ENCODE data around the gene TAB3.

GRCh38 chrX:30833896-30834295 is 55.2 kb downstream of the TAB3 start:
- TF ChIP-seq TFE3 (CRISPR knock-in tag; IDR thresholded peaks at IDR 0.05) (no peak), KAT8 (IDR thresholded peaks at IDR 0.05; ENCODE audit: low read depth) (no peak), EP300 (IDR thresholded peaks at IDR 0.05; ENCODE audit: low read length) (no peak), IRF1 (CRISPR knock-in tag; IDR thresholded peaks at IDR 0.05; ENCODE audit: borderline replicate concordance) (no peak), JUN (IDR thresholded peaks at IDR 0.05; ENCODE audit: borderline replicate concordance, low read depth, low read length) (no peak), JUN (CRISPR knock-in tag; IDR thresholded peaks at IDR 0.05; ENCODE audit: borderline replicate concordance) (no peak)
- TF ChIP-seq, protein P1, sequence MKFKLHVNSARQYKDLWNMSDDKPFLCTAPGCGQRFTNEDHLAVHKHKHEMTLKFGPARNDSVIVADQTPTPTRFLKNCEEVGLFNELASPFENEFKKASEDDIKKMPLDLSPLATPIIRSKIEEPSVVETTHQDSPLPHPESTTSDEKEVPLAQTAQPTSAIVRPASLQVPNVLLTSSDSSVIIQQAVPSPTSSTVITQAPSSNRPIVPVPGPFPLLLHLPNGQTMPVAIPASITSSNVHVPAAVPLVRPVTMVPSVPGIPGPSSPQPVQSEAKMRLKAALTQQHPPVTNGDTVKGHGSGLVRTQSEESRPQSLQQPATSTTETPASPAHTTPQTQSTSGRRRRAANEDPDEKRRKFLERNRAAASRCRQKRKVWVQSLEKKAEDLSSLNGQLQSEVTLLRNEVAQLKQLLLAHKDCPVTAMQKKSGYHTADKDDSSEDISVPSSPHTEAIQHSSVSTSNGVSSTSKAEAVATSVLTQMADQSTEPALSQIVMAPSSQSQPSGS (CRISPR knock-in tag; IDR thresholded peaks at IDR 0.05): no peak
- TF ChIP-seq, protein P2, sequence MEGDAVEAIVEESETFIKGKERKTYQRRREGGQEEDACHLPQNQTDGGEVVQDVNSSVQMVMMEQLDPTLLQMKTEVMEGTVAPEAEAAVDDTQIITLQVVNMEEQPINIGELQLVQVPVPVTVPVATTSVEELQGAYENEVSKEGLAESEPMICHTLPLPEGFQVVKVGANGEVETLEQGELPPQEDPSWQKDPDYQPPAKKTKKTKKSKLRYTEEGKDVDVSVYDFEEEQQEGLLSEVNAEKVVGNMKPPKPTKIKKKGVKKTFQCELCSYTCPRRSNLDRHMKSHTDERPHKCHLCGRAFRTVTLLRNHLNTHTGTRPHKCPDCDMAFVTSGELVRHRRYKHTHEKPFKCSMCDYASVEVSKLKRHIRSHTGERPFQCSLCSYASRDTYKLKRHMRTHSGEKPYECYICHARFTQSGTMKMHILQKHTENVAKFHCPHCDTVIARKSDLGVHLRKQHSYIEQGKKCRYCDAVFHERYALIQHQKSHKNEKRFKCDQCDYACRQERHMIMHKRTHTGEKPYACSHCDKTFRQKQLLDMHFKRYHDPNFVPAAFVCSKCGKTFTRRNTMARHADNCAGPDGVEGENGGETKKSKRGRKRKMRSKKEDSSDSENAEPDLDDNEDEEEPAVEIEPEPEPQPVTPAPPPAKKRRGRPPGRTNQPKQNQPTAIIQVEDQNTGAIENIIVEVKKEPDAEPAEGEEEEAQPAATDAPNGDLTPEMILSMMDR (IDR thresholded peaks at IDR 0.05 in 2 of 3, conservative IDR thresholded peaks at IDR 0.05 in 1 of 3; ENCODE audit: insufficient read depth in 2 of 3, low read depth in 1 of 3, low read length in 3 of 3): no peak
